GM12891 (cell line): ENCODE data around the gene RBM38.

Experiments
- PAX5 ChIP-seq: IDR thresholded peaks from 2 replicates; pipeline ENCODE4 v1.6.1; 2011; ENCODE audit warnings: low read length, moderate library complexity, mild to moderate bottlenecking; ENCODE audit not compliant: insufficient read depth, severe bottlenecking
- POLR2A ChIP-seq: IDR thresholded peaks from 2 replicates; pipeline ENCODE4 v1.6.1; 2011; ENCODE audit warnings: low read depth, low read length, control low read depth
- POU2F2 ChIP-seq: IDR thresholded peaks from 2 replicates; pipeline ENCODE4 v1.6.1; 2011; ENCODE audit warnings: low read depth, mild to moderate bottlenecking, control low read depth, low read length, moderate library complexity
- SPI1 ChIP-seq: IDR thresholded peaks from 2 replicates; pipeline ENCODE4 v1.6.1; 2011; ENCODE audit warnings: low read depth, low read length, control low read depth

DNA sequence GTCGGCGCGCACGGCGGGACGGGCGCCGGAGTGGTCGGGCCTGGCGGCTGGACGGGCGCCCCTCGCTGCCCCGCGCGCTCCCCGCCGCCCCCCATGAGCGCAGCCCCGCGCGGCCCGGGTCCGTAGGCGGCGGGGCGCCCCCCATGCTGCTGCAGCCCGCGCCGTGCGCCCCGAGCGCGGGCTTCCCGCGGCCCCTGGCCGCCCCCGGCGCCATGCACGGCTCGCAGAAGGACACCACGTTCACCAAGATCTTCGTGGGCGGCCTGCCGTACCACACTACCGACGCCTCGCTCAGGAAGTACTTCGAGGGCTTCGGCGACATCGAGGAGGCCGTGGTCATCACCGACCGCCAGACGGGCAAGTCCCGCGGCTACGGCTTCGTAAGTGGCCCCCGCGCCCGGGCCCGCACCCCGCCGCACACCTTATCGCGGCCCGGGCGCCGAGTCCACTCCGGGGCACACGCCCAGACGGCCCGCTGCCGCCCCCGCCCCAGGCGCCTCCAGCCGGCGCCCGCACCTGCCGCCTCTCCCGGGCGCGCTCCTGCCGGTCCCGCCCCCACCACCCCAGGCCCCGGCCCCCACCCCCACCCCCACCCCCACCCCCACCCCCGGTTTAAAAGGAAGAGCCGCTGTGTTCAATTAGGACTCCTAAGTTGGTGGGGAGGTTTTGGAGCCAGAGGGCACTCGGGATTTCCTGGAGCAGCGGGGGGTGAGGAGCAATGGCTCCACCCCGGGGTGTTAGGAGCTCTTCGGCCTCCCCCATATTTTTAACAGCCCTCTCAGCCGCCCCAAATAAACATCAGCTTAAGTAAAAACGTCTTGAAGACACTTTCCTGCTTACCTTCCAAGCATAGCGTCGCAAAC, 474 bp downstream of the RBM38 start:
- TF ChIP-seq PAX5 (no peak), POLR2A (peak; percentile 67), SPI1 (no peak), POU2F2 (no peak)
